Neuron (in vitro differentiated cells): ENCODE data around the gene CFAP61.

Experiments used
- H2AFZ ChIP-seq: one replicate; pipeline ENCODE4 v1.6.1; 2013; ENCODE audit warnings: low read depth, mild to moderate bottlenecking, inconsistent platforms, low read length, moderate library complexity
- H3K27me3 ChIP-seq: one replicate; pipeline ENCODE4 v1.6.1; 2013; ENCODE audit warnings: low read length; ENCODE audit not compliant: insufficient read depth
- H3K36me3 ChIP-seq: one replicate; pipeline ENCODE4 v1.6.1; 2013; ENCODE audit warnings: low read length; ENCODE audit not compliant: insufficient read depth
- H3K4me1 ChIP-seq: one replicate; pipeline ENCODE4 v1.6.1; 2013; ENCODE audit warnings: low read length; ENCODE audit not compliant: insufficient read depth
- H3K4me3 ChIP-seq: 2 replicates; pipeline ENCODE4 v1.5.1; 2013; ENCODE audit warnings: mild to moderate bottlenecking, low read length, moderate library complexity
- H3K9me3 ChIP-seq: one replicate; pipeline ENCODE4 v1.6.1; 2013; ENCODE audit warnings: low read length

CFAP61 gene

GRCh38 chr20:20051767-20052073 is 612 bp upstream of the CFAP61 start:
- Histone ChIP-seq H3K9me3 (no peaks in the 10 kb centered on the region), H2AFZ (peak overlapping the region; percentile 91), H3K4me1 (peaks cover 12% of the 10 kb centered on the region), H3K4me3 (peak overlapping the region; percentile 76), H3K27me3 (no peaks in the 10 kb centered on the region), H3K36me3 (peaks cover 34% of the 10 kb centered on the region)

DNA sequence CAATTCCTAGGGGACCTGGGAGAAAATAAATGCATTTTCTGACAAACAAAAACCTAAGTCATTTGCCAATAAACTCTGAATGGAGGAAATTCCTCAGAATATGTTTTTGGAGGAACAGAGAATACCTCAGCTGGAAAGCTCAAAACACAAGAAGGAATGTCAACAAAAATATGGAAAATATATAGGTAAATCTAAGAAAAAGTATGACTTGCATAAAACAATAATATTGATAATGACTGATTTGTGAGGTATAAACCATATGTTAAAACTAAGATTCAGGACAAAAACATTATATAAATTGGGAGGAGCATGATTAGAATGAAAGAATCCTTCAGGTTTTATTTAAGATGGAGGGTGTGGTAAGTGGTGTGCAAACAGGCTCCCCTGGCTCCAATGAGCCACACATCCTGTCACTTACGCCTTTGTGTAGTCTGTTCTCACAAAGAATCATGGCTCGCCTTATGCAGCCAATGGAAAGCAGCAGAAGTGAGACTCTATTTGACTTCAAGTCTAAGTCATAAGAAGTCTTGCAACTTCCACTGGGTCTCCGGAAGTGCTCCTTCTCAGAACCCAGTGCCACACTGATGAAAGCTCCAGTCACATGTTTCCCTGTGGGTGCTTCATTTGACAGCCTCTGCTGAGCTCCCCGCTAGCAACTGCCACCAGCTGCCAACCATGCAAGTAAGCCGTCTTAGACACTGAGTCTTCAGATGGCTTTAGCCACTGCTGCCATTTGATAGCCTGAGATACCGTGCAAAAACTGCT is 8.1 kb downstream of the CFAP61 start:
- Histone ChIP-seq H3K27me3 (no peaks in the 10 kb centered on the region), H3K9me3 (no peaks in the 10 kb centered on the region), H3K36me3 (no peaks in the 10 kb centered on the region), H3K4me3 (no peak overlapping the region), H2AFZ (no peak overlapping the region), H3K4me1 (no peaks in the 10 kb centered on the region)

- peaks cover 3% of the 10 kb centered on the region for H3K27me3 ChIP-seq
- no peaks in the 10 kb centered on the region for H3K36me3 ChIP-seq
- no peak overlapping the region for H3K4me3 ChIP-seq
- H3K9me3 ChIP-seq = no peaks in the 10 kb centered on the region
- no peaks in the 10 kb centered on the region for H3K4me1 ChIP-seq
- H2AFZ ChIP-seq = no peak overlapping the region
Observed at GRCh38 chr20:20063941-20064702, 11.8 kb downstream of the CFAP61 start.

GRCh38 chr20:20065361-20065760 is 13.0 kb downstream of the CFAP61 start:
- Histone ChIP-seq H3K27me3 (peaks cover 3% of the 10 kb centered on the region), H3K4me3 (no peak overlapping the region), H3K9me3 (no peaks in the 10 kb centered on the region), H3K36me3 (no peaks in the 10 kb centered on the region), H3K4me1 (no peaks in the 10 kb centered on the region), H2AFZ (no peak overlapping the region)

- Histone ChIP-seq H3K36me3 (no peaks in the 10 kb centered on the region), H3K4me1 (peaks cover 17% of the 10 kb centered on the region)
Observed at GRCh38 chr20:20070871-20071726, 18.8 kb downstream of the CFAP61 start.

DNA sequence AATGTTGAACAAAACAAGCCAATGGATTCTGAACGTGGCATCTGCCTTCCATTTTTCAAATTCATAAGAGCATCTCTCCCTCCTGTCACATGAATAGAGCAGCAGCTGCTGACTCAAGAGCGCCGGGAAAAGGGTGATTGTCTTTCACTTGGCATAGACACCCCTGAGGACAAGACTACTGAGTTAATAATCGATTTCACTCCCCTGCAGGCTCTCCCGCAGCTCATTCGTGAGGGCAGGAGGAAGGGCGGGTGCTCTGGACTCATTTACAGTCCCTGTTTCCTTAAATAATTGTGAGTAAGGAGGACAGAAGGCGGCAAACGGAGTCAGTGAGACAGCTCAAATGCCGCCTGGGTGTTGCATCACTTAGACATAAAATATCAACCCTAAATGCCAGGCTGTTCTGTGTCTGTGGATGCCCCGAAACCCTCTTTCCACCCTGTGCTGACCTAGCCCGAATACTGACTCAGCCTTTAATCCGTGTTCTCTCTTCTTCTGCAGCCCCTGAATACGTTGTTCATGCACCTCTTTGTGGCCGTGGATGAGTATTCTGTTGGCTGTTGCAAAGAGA is 21.6 kb downstream of the CFAP61 start:
- H2AFZ ChIP-seq = peak overlapping the region; percentile 8
- no peaks in the 10 kb centered on the region for H3K9me3 ChIP-seq
- H3K36me3 ChIP-seq = no peaks in the 10 kb centered on the region
- H3K4me1 ChIP-seq = peaks cover 17% of the 10 kb centered on the region
- no peak overlapping the region for H3K4me3 ChIP-seq
- no peaks in the 10 kb centered on the region for H3K27me3 ChIP-seq

More at GRCh38 chr20:20070871-20071726, 18.8 kb downstream of the CFAP61 start:
- H3K9me3 ChIP-seq = no peaks in the 10 kb centered on the region
- H3K4me3 ChIP-seq = no peak overlapping the region
- H3K27me3 ChIP-seq = peaks cover 3% of the 10 kb centered on the region
- no peak overlapping the region for H2AFZ ChIP-seq

- Histone ChIP-seq H3K4me3 (no peak overlapping the region), H3K4me1 (peaks cover 17% of the 10 kb centered on the region), H3K36me3 (no peaks in the 10 kb centered on the region), H3K9me3 (no peaks in the 10 kb centered on the region), H2AFZ (no peak overlapping the region), H3K27me3 (no peaks in the 10 kb centered on the region)
Observed at GRCh38 chr20:20075032-20075431, 22.7 kb downstream of the CFAP61 start.

DNA sequence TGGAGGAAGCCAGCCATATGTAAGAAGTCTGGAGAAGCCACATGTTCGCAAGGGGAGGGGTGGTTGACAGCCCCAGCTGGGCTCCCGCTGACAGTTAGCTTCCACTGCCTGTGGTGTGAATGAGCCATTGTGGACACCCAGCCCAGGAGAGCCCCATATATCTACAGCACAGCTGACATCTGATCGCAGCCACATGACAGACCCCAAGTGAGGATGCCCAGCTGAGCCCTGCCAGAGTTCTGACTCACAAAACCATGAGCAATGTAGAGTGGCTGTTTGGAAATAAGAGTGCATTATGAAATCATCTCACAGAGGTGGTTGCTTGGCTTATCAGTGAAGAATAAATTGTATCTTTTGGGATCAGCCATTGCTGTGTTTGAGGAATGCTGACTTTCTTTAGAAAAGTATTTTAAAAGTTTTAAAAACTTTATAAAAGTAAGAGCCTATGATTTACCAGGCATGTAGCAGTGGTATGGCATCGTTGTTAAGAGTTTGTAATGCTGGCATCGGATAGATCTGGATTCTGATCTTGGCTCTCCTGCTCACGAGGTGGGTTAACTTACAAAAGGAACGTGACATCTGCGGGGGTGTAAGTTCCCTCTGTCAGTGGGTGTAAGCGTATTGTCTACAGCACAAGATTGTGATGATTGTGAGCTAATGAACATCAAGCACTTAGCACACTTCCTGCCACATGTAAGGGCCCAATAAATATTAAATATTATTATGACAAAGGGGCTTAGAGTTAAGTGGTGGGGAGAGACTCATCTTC is 24.1 kb downstream of the CFAP61 start:
- no peak overlapping the region for H3K4me3 ChIP-seq
- H3K4me1 ChIP-seq = peaks cover 17% of the 10 kb centered on the region
- H3K9me3 ChIP-seq = no peaks in the 10 kb centered on the region
- no peaks in the 10 kb centered on the region for H3K36me3 ChIP-seq
- H3K27me3 ChIP-seq = no peaks in the 10 kb centered on the region
- H2AFZ ChIP-seq = no peak overlapping the region

DNA sequence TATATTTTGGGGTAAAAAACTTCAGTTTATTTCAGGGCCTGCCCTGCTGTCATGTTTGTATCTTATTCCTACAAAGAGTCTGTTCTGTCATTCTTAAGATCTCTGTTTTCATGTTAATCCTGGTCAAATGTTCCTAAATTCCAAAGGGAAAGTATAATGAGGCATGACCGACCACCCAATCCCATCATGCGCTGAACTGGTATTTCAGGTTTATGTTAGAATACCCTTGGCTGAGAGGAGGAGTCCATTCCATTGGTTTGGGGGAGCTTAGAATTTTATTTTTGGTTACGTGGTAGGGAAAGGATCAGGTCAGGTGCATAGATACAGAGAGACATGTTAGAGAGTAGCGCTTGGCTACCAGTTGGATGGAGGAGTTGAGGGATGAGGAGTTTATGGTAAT is 25.7 kb downstream of the CFAP61 start:
- no peak overlapping the region for H2AFZ ChIP-seq
- H3K9me3 ChIP-seq = no peaks in the 10 kb centered on the region
- no peak overlapping the region for H3K4me3 ChIP-seq
- peaks cover 3% of the 10 kb centered on the region for H3K27me3 ChIP-seq
- H3K36me3 ChIP-seq = no peaks in the 10 kb centered on the region
- H3K4me1 ChIP-seq = peaks cover 17% of the 10 kb centered on the region

DNA sequence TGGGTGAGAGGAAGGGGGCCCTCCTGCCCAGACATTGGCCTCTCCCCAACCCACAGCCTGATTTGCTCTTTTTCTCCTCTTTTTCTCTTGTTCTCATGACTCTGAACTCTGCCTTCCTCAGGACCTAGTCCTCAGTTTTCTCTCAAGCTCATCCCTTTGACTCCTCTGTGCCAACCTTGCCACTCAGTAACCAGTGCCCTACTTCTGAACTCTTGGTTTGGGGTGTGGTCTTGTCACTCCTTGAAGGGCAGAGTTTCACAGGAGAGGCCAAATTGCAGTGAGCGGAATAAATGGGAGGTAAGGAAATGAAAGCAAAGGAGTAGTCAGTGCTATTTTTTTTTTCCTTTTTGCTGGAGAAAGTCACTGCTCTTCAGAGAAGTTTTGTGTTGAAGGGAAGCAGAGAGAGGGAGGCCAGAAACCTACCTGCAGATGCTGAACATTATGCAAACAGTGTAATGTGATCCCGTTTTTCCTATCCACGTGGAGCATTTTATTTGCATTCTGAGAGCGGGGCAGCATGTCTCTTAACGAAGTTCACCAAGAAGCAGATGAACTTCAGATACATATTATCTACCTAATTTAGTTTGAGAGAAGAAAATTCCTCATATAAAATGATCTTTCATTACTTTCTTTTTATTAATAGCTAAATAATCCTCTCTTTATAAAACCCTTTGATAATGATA is 26.9 kb downstream of the CFAP61 start:
- peaks cover 3% of the 10 kb centered on the region for H3K27me3 ChIP-seq
- H2AFZ ChIP-seq = no peak overlapping the region
- peaks cover 6% of the 10 kb centered on the region for H3K4me1 ChIP-seq
- no peak overlapping the region for H3K4me3 ChIP-seq
- H3K9me3 ChIP-seq = no peaks in the 10 kb centered on the region
- H3K36me3 ChIP-seq = no peaks in the 10 kb centered on the region

DNA sequence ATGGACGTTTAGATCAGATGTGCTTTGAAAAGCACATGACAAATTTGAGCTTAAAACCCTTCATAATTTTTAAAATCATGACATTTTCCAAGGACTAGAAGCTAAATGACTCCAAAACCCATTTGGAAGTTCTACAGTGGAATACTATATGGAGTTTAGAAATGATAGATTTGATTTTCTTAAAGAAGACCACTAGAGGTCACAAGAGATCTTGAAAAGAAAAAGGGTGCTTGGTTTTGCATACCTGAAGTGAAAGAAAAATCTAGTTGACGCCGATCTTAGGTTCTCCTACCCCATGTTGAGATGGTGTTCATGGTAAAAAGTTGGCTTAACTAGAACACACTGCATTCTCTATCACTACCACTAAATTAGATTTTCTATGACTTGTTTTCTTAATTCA is 31.5 kb downstream of the CFAP61 start:
- Histone ChIP-seq H3K36me3 (no peaks in the 10 kb centered on the region), H2AFZ (no peak overlapping the region), H3K9me3 (no peaks in the 10 kb centered on the region)

DNA sequence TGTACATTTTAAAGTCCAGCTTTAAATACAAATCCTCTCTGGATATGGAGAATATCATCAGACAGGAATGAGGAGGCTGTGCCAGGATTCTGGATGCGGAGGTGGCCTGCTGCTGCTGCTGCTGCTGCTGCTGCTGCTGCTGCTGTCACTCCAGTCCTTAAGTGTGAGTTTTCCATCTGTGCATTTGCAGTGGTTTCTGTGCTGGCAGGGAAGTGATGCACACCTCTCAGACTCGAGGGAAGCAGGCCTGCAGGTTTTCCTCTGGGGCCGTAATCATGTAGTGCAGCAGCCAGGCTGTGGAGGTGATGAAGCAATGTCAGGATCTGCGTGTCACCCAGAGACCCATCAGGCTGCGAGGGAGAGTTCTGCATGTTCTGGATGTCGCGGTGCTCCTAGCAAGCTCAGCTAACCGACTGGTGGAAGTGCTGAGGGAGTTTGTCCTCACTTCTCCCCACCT is 32.0 kb downstream of the CFAP61 start:
- Histone ChIP-seq H3K4me3 (no peak overlapping the region), H3K36me3 (no peaks in the 10 kb centered on the region), H3K27me3 (peaks cover 3% of the 10 kb centered on the region), H2AFZ (no peak overlapping the region), H3K4me1 (no peaks in the 10 kb centered on the region), H3K9me3 (no peaks in the 10 kb centered on the region)

More for the DNA sequence above, 31.5 kb downstream of the CFAP61 start:
- H3K4me1 ChIP-seq = no peaks in the 10 kb centered on the region
- H3K4me3 ChIP-seq = no peak overlapping the region
- H3K27me3 ChIP-seq = peaks cover 3% of the 10 kb centered on the region
